Measurements from ENCODE around the gene INPP5D.

Gene INPP5D

GRCh38 chr2:233033672-233034071 lies 26.5 kb upstream of the INPP5D start:
- no peak for TF ChIP-seq TCF12 (IDR thresholded peaks at IDR 0.05; ENCODE audit: low read depth)
- TF ChIP-seq YY1 (IDR thresholded peaks at IDR 0.05; ENCODE audit: low read depth): no peak

GRCh38 chr2:233034091-233034882 lies 25.9 kb upstream of the INPP5D start:
- TF ChIP-seq NFIC (IDR thresholded peaks at IDR 0.05) (no peak), USF1 (IDR thresholded peaks at IDR 0.05) (no peak), MAX (IDR thresholded peaks at IDR 0.05) (no peak), YY1 (IDR thresholded peaks at IDR 0.05; ENCODE audit: low read depth) (no peak), TAF1 (IDR thresholded peaks at IDR 0.05; ENCODE audit: low read depth) (no peak), RAD21 (IDR thresholded peaks at IDR 0.05; ENCODE audit: low read depth) (no peak)

- TF ChIP-seq RAD21 (IDR thresholded peaks at IDR 0.05; ENCODE audit: low read depth) (no peak), CREB1 (IDR thresholded peaks at IDR 0.05; ENCODE audit: low read depth) (no peak), FOXM1 (IDR thresholded peaks at IDR 0.05; ENCODE audit: borderline replicate concordance, low read depth) (no peak), YY1 (IDR thresholded peaks at IDR 0.05; ENCODE audit: low read depth) (no peak), EP300 (IDR thresholded peaks at IDR 0.05; ENCODE audit: borderline replicate concordance) (no peak), REST (IDR thresholded peaks at IDR 0.05; ENCODE audit: low read depth) (no peak), CEBPB (IDR thresholded peaks at IDR 0.05) (no peak), NFIC (IDR thresholded peaks at IDR 0.05) (no peak), ZBTB7A (IDR thresholded peaks at IDR 0.05; ENCODE audit: low read depth) (no peak), TAF1 (IDR thresholded peaks at IDR 0.05; ENCODE audit: low read depth) (no peak), TCF12 (IDR thresholded peaks at IDR 0.05; ENCODE audit: low read depth) (no peak), TEAD4 (IDR thresholded peaks at IDR 0.05) (no peak), USF1 (IDR thresholded peaks at IDR 0.05) (no peak), MAX (IDR thresholded peaks at IDR 0.05) (no peak), EGR1 (IDR thresholded peaks at IDR 0.05) (no peak)
Measured at GRCh38 chr2:233035426-233036161, 24.5 kb upstream of the INPP5D start.

- TF ChIP-seq TEAD4 (IDR thresholded peaks at IDR 0.05) (no peak), YY1 (IDR thresholded peaks at IDR 0.05; ENCODE audit: low read depth) (no peak), USF1 (IDR thresholded peaks at IDR 0.05) (no peak), MAX (IDR thresholded peaks at IDR 0.05) (no peak), REST (IDR thresholded peaks at IDR 0.05; ENCODE audit: low read depth) (no peak), RAD21 (IDR thresholded peaks at IDR 0.05; ENCODE audit: low read depth) (no peak), EP300 (IDR thresholded peaks at IDR 0.05; ENCODE audit: borderline replicate concordance) (no peak), TCF12 (IDR thresholded peaks at IDR 0.05; ENCODE audit: low read depth) (no peak), CEBPB (IDR thresholded peaks at IDR 0.05) (no peak), FOXM1 (IDR thresholded peaks at IDR 0.05; ENCODE audit: borderline replicate concordance, low read depth) (no peak), NFIC (IDR thresholded peaks at IDR 0.05) (no peak), ZBTB7A (IDR thresholded peaks at IDR 0.05; ENCODE audit: low read depth) (no peak), EGR1 (IDR thresholded peaks at IDR 0.05) (no peak)
Measured at GRCh38 chr2:233036162-233036838, 23.8 kb upstream of the INPP5D start.

GRCh38 chr2:233037078-233037477 lies 23.1 kb upstream of the INPP5D start:
- no peak for TF ChIP-seq FOXM1 (IDR thresholded peaks at IDR 0.05; ENCODE audit: borderline replicate concordance, low read depth)
- TF ChIP-seq EP300 (IDR thresholded peaks at IDR 0.05; ENCODE audit: borderline replicate concordance): no peak
- no peak for TF ChIP-seq TEAD4 (IDR thresholded peaks at IDR 0.05)
- no peak for TF ChIP-seq CEBPB (IDR thresholded peaks at IDR 0.05)
- TF ChIP-seq CREB1 (IDR thresholded peaks at IDR 0.05; ENCODE audit: low read depth): no peak
- TF ChIP-seq TCF12 (IDR thresholded peaks at IDR 0.05; ENCODE audit: low read depth): no peak
- TF ChIP-seq REST (IDR thresholded peaks at IDR 0.05; ENCODE audit: low read depth): no peak
- no peak for TF ChIP-seq NFIC (IDR thresholded peaks at IDR 0.05)
- no peak for TF ChIP-seq EGR1 (IDR thresholded peaks at IDR 0.05)
- no peak for TF ChIP-seq MAX (IDR thresholded peaks at IDR 0.05)
- TF ChIP-seq USF1 (IDR thresholded peaks at IDR 0.05): no peak
- no peak for TF ChIP-seq YY1 (IDR thresholded peaks at IDR 0.05; ENCODE audit: low read depth)
- no peak for TF ChIP-seq TAF1 (IDR thresholded peaks at IDR 0.05; ENCODE audit: low read depth)
- TF ChIP-seq RAD21 (IDR thresholded peaks at IDR 0.05; ENCODE audit: low read depth): no peak
- no peak for TF ChIP-seq ZBTB7A (IDR thresholded peaks at IDR 0.05; ENCODE audit: low read depth)
